ENCODE measurements around the gene ZNF534.
"Not testable (repeated sequence)": the region's sequence is repeated elsewhere in the genome, so short reads cannot be mapped to it uniquely, and the experiment has no call there.

Gene ZNF534

GRCh38 chr19:52492994-52493470 lies 64.1 kb downstream of the ZNF534 start:
- peaks cover 4% of the 10 kb centered on the region for H3K36me3 Mint-ChIP-seq (ENCODE audit: low read depth)
- H3K27ac Mint-ChIP-seq, result no peak overlapping the region
- H3K4me3 Mint-ChIP-seq, result peak overlapping the region; percentile 75 to 76 (median 76)
- peak in 1 of 3 experiments; percentile 24 for TF ChIP-seq CTCF (IDR thresholded peaks at IDR 0.05; ENCODE audit: unreplicated experiment in 3 of 3)
- H3K4me1 Mint-ChIP-seq, result no peaks in the 10 kb centered on the region
- H3K27me3 Mint-ChIP-seq (ENCODE audit: low read depth), result peaks cover 33% of the 10 kb centered on the region
- H3K9me3 Mint-ChIP-seq, result peaks cover 37% of the 10 kb centered on the region

GRCh38 chr19:52494518-52494917 lies 65.6 kb downstream of the ZNF534 start:
- Mint-ChIP-seq H3K27ac (no peak overlapping the region), H3K4me1 (no peaks in the 10 kb centered on the region), H3K4me3 (no peak overlapping the region), H3K27me3 (ENCODE audit: low read depth) (peaks cover 33% of the 10 kb centered on the region), H3K36me3 (ENCODE audit: low read depth) (peaks cover 4% of the 10 kb centered on the region), H3K9me3 (peaks cover 38% of the 10 kb centered on the region)
- no peak for TF ChIP-seq CTCF (IDR thresholded peaks at IDR 0.05; ENCODE audit: unreplicated experiment in 3 of 3)

GRCh38 chr19:52498571-52498970 lies 69.6 kb downstream of the ZNF534 start:
- Mint-ChIP-seq H3K4me3 (no peak overlapping the region), H3K27ac (no peak overlapping the region), H3K9me3 (peaks cover 35% of the 10 kb centered on the region), H3K27me3 (ENCODE audit: low read depth) (peaks cover 13% of the 10 kb centered on the region), H3K4me1 (no peaks in the 10 kb centered on the region), H3K36me3 (ENCODE audit: low read depth) (peaks cover 7% of the 10 kb centered on the region)
- no peak for TF ChIP-seq CTCF (IDR thresholded peaks at IDR 0.05; ENCODE audit: unreplicated experiment in 3 of 3)

GRCh38 chr19:52500474-52500873 lies 71.5 kb downstream of the ZNF534 start:
- not testable (repeated sequence) for H3K27ac Mint-ChIP-seq; H3K36me3 Mint-ChIP-seq (ENCODE audit: low read depth); H3K27me3 Mint-ChIP-seq (ENCODE audit: low read depth); H3K4me1 Mint-ChIP-seq; H3K4me3 Mint-ChIP-seq
- H3K9me3 Mint-ChIP-seq, result peaks cover 31% of the 10 kb centered on the region

- H3K27me3 Mint-ChIP-seq (ENCODE audit: low read depth); H3K36me3 Mint-ChIP-seq (ENCODE audit: low read depth); H3K27ac Mint-ChIP-seq; H3K4me3 Mint-ChIP-seq; H3K4me1 Mint-ChIP-seq: not testable (repeated sequence)
- H3K9me3 Mint-ChIP-seq, result peaks cover 30% of the 10 kb centered on the region
Measured at GRCh38 chr19:52500991-52501390, 72.0 kb downstream of the ZNF534 start.
